ENCODE data around the gene UQCC2.

UQCC2 gene

GRCh38 chr6:33723371-33724085 is 12.0 kb upstream of the UQCC2 start:
- H3K36me3 ChIP-seq (ENCODE audit: control insufficient read depth in 1 of 2, insufficient read depth in 2 of 2, low read depth in 1 of 2, low read length in 2 of 2): peaks cover 0 to 20% of the 10 kb centered on the region in 2 experiments
- no peak overlapping the region for H4K91ac ChIP-seq (ENCODE audit: low read length)
- H3K4me2 ChIP-seq (ENCODE audit: low read length, poor library complexity, severe bottlenecking): no peak overlapping the region
- H3K4me1 ChIP-seq (ENCODE audit: control insufficient read depth, insufficient read depth, low read depth, low read length): peaks cover 4% of the 10 kb centered on the region
- H2BK15ac ChIP-seq (ENCODE audit: low read depth, poor library complexity, severe bottlenecking): no peak overlapping the region
- H2BK12ac ChIP-seq (ENCODE audit: low read length in 2 of 2): peak overlapping the region in 1 of 2 experiments; percentile 4
- H3K23ac ChIP-seq (ENCODE audit: low read length in 2 of 2): peak overlapping the region in 1 of 2 experiments; percentile 56
- no peak overlapping the region for H3K27ac ChIP-seq (ENCODE audit: low read length, poor library complexity, severe bottlenecking)
- no peak for DNase-seq
- no peak overlapping the region for H2AFZ ChIP-seq (ENCODE audit: low read depth, low read length)
- H4K8ac ChIP-seq (ENCODE audit: low read length): peak overlapping the region; percentile 2
- H2BK120ac ChIP-seq (ENCODE audit: low read depth, low read length): no peak overlapping the region
- no peaks in the 10 kb centered on the region for H3K79me1 ChIP-seq (replicated peaks; ENCODE audit: low read length, poor library complexity, severe bottlenecking)
- H2BK5ac ChIP-seq (ENCODE audit: low read depth, low read length, poor library complexity, severe bottlenecking): no peak overlapping the region
- peak overlapping the region in 1 of 2 experiments; percentile 53 for H3K14ac ChIP-seq (ENCODE audit: low read length in 2 of 2)
- H3K9me3 ChIP-seq (ENCODE audit: control insufficient read depth, low read length): no peaks in the 10 kb centered on the region
- no peak overlapping the region for H3K4ac ChIP-seq (ENCODE audit: low read depth in 1 of 2, low read length in 2 of 2)
- no peak overlapping the region for H3K9ac ChIP-seq (ENCODE audit: low read length)
- H3K18ac ChIP-seq (ENCODE audit: low read depth in 1 of 2, low read length in 2 of 2): no peak overlapping the region
- peaks cover 10 to 86% of the 10 kb centered on the region in 2 experiments for H3K27me3 ChIP-seq (ENCODE audit: control insufficient read depth in 1 of 2, insufficient read depth in 1 of 2, low read length in 2 of 2)
- 88% methylated on average over 3 of the region's 3 CpGs for WGBS
- no peak overlapping the region for H2AK5ac ChIP-seq (ENCODE audit: low read length, severe bottlenecking)
- no peak overlapping the region for H3K4me3 ChIP-seq (ENCODE audit: insufficient read depth in 1 of 2, low read depth in 1 of 2, low read length in 2 of 2)

- Histone ChIP-seq H2AFZ (ENCODE audit: low read depth, low read length) (no peak overlapping the region), H3K23ac (ENCODE audit: low read length in 2 of 2) (no peak overlapping the region), H2BK120ac (ENCODE audit: low read depth, low read length) (no peak overlapping the region), H4K8ac (ENCODE audit: low read length) (no peak overlapping the region), H3K9me3 (ENCODE audit: control insufficient read depth, low read length) (no peaks in the 10 kb centered on the region), H3K4ac (ENCODE audit: low read depth in 1 of 2, low read length in 2 of 2) (no peak overlapping the region), H3K14ac (ENCODE audit: low read length in 2 of 2) (no peak overlapping the region), H2AK5ac (ENCODE audit: low read length, severe bottlenecking) (no peak overlapping the region), H2BK5ac (ENCODE audit: low read depth, low read length, poor library complexity, severe bottlenecking) (no peak overlapping the region), H3K4me2 (ENCODE audit: low read length, poor library complexity, severe bottlenecking) (no peak overlapping the region), H3K36me3 (ENCODE audit: control insufficient read depth in 1 of 2, insufficient read depth in 2 of 2, low read depth in 1 of 2, low read length in 2 of 2) (peaks cover 0 to 13% of the 10 kb centered on the region in 2 experiments), H3K4me1 (ENCODE audit: control insufficient read depth, insufficient read depth, low read depth, low read length) (peaks cover 2% of the 10 kb centered on the region), H3K18ac (ENCODE audit: low read depth in 1 of 2, low read length in 2 of 2) (no peak overlapping the region), H2BK15ac (ENCODE audit: low read depth, poor library complexity, severe bottlenecking) (no peak overlapping the region), H3K27ac (ENCODE audit: low read length, poor library complexity, severe bottlenecking) (no peak overlapping the region), H3K4me3 (ENCODE audit: insufficient read depth in 1 of 2, low read depth in 1 of 2, low read length in 2 of 2) (no peak overlapping the region), H2BK12ac (ENCODE audit: low read length in 2 of 2) (no peak overlapping the region), H3K79me1 (replicated peaks; ENCODE audit: low read length, poor library complexity, severe bottlenecking) (no peaks in the 10 kb centered on the region), H3K9ac (ENCODE audit: low read length) (no peak overlapping the region), H4K91ac (ENCODE audit: low read length) (no peak overlapping the region), H3K27me3 (ENCODE audit: control insufficient read depth in 1 of 2, insufficient read depth in 1 of 2, low read length in 2 of 2) (peaks cover 8 to 72% of the 10 kb centered on the region in 2 experiments)
- WGBS: 85% methylated on average over 5 of the region's 5 CpGs
- no peak for DNase-seq
Measured at GRCh38 chr6:33722103-33722623, 10.7 kb upstream of the UQCC2 start.

GRCh38 chr6:33721508-33721907 is 10.0 kb upstream of the UQCC2 start:
- no peak overlapping the region for H3K23ac ChIP-seq (ENCODE audit: low read length in 2 of 2)
- no peak overlapping the region for H2BK12ac ChIP-seq (ENCODE audit: low read length in 2 of 2)
- no peak overlapping the region for H3K4me3 ChIP-seq (ENCODE audit: insufficient read depth in 1 of 2, low read depth in 1 of 2, low read length in 2 of 2)
- peaks cover 8 to 71% of the 10 kb centered on the region in 2 experiments for H3K27me3 ChIP-seq (ENCODE audit: control insufficient read depth in 1 of 2, insufficient read depth in 1 of 2, low read length in 2 of 2)
- H3K4me2 ChIP-seq (ENCODE audit: low read length, poor library complexity, severe bottlenecking): no peak overlapping the region
- no peak overlapping the region for H2AFZ ChIP-seq (ENCODE audit: low read depth, low read length)
- H3K14ac ChIP-seq (ENCODE audit: low read length in 2 of 2): no peak overlapping the region
- no peaks in the 10 kb centered on the region for H3K9me3 ChIP-seq (ENCODE audit: control insufficient read depth, low read length)
- no peak overlapping the region for H2BK15ac ChIP-seq (ENCODE audit: low read depth, poor library complexity, severe bottlenecking)
- no peak overlapping the region for H4K8ac ChIP-seq (ENCODE audit: low read length)
- H3K79me1 ChIP-seq (replicated peaks; ENCODE audit: low read length, poor library complexity, severe bottlenecking): no peaks in the 10 kb centered on the region
- H2AK5ac ChIP-seq (ENCODE audit: low read length, severe bottlenecking): no peak overlapping the region
- peaks cover 0 to 10% of the 10 kb centered on the region in 2 experiments for H3K36me3 ChIP-seq (ENCODE audit: control insufficient read depth in 1 of 2, insufficient read depth in 2 of 2, low read depth in 1 of 2, low read length in 2 of 2)
- no peak overlapping the region for H2BK120ac ChIP-seq (ENCODE audit: low read depth, low read length)
- H3K27ac ChIP-seq (ENCODE audit: low read length, poor library complexity, severe bottlenecking): no peak overlapping the region
- H3K4me1 ChIP-seq (ENCODE audit: control insufficient read depth, insufficient read depth, low read depth, low read length): peaks cover under 1% of the 10 kb centered on the region
- WGBS: no CpG with 5 or more reads among the region's 5 CpGs
- no peak overlapping the region for H3K4ac ChIP-seq (ENCODE audit: low read depth in 1 of 2, low read length in 2 of 2)
- DNase-seq: no peak
- H2BK5ac ChIP-seq (ENCODE audit: low read depth, low read length, poor library complexity, severe bottlenecking): no peak overlapping the region
- no peak overlapping the region for H3K18ac ChIP-seq (ENCODE audit: low read depth in 1 of 2, low read length in 2 of 2)
- no peak overlapping the region for H4K91ac ChIP-seq (ENCODE audit: low read length)
- H3K9ac ChIP-seq (ENCODE audit: low read length): no peak overlapping the region

- H2BK5ac ChIP-seq (ENCODE audit: low read depth, low read length, poor library complexity, severe bottlenecking): no peak overlapping the region
- no peak overlapping the region for H2AFZ ChIP-seq (ENCODE audit: low read depth, low read length)
- no peak overlapping the region for H3K4me3 ChIP-seq (ENCODE audit: insufficient read depth in 1 of 2, low read depth in 1 of 2, low read length in 2 of 2)
- no peak overlapping the region for H4K91ac ChIP-seq (ENCODE audit: low read length)
- no peak overlapping the region for H3K4me2 ChIP-seq (ENCODE audit: low read length, poor library complexity, severe bottlenecking)
- H3K79me1 ChIP-seq (replicated peaks; ENCODE audit: low read length, poor library complexity, severe bottlenecking): no peaks in the 10 kb centered on the region
- no peak overlapping the region for H3K27ac ChIP-seq (ENCODE audit: low read length, poor library complexity, severe bottlenecking)
- no peak overlapping the region for H4K8ac ChIP-seq (ENCODE audit: low read length)
- H3K14ac ChIP-seq (ENCODE audit: low read length in 2 of 2): no peak overlapping the region
- WGBS: 86% methylated on average over 1 of the region's 1 CpG
- H3K4me1 ChIP-seq (ENCODE audit: control insufficient read depth, insufficient read depth, low read depth, low read length): no peaks in the 10 kb centered on the region
- H3K18ac ChIP-seq (ENCODE audit: low read depth in 1 of 2, low read length in 2 of 2): no peak overlapping the region
- H2AK5ac ChIP-seq (ENCODE audit: low read length, severe bottlenecking): no peak overlapping the region
- no peak overlapping the region for H2BK120ac ChIP-seq (ENCODE audit: low read depth, low read length)
- H2BK12ac ChIP-seq (ENCODE audit: low read length in 2 of 2): no peak overlapping the region
- H3K36me3 ChIP-seq (ENCODE audit: control insufficient read depth in 1 of 2, insufficient read depth in 2 of 2, low read depth in 1 of 2, low read length in 2 of 2): peaks cover 0 to 9% of the 10 kb centered on the region in 2 experiments
- no peak overlapping the region for H3K9ac ChIP-seq (ENCODE audit: low read length)
- no peaks in the 10 kb centered on the region for H3K9me3 ChIP-seq (ENCODE audit: control insufficient read depth, low read length)
- H3K23ac ChIP-seq (ENCODE audit: low read length in 2 of 2): no peak overlapping the region
- no peak overlapping the region for H3K4ac ChIP-seq (ENCODE audit: low read depth in 1 of 2, low read length in 2 of 2)
- H2BK15ac ChIP-seq (ENCODE audit: low read depth, poor library complexity, severe bottlenecking): no peak overlapping the region
- DNase-seq: no peak
- peaks cover 8 to 66% of the 10 kb centered on the region in 2 experiments for H3K27me3 ChIP-seq (ENCODE audit: control insufficient read depth in 1 of 2, insufficient read depth in 1 of 2, low read length in 2 of 2)
Measured at GRCh38 chr6:33720998-33721397, 9.5 kb upstream of the UQCC2 start.

Data from mesenchymal stem cell (in vitro differentiated cells and primary cell).